ENCODE data around the gene NPM3. TPM values are rescaled to one million over a fixed set of nuclear protein-coding genes. Genes with fewer than 3 reads are reported as not detected.

Gene NPM3
- total RNA-seq, 4 donors from 2014 or later = 11.4 to 28.2 (median 21.8) TPM

DNA sequence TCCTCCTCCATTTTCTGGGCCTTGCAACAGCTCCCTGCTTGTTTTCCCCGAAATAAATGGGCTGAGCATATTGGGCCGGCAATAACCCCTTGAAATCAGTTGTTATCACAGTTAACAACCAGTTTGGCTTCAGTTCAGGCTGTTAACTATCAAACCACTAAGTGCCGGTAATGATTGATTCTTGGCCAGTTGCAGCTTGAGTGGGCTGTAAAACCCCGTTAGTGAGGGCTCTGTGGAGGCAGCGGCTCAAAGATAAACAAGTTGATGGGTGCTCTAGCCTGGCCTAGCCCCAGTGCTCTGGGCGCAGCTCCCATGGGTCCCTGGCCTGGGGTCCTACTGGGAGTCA, 15.7 kb downstream of the NPM3 start:
- Histone ChIP-seq H3K36me3 (no peaks in the 10 kb centered on the region), H3K9me3 (no peaks in the 10 kb centered on the region), H3K27me3 (peaks cover 85% of the 10 kb centered on the region), H3K4me1 (no peaks in the 10 kb centered on the region), H3K27ac (no peak overlapping the region), H3K4me3 (no peak overlapping the region)
- TF ChIP-seq POLR2AphosphoS5 (IDR thresholded peaks at IDR 0.05) = no peak
- no peak for TF ChIP-seq POLR2A (IDR thresholded peaks at IDR 0.05)
- TF ChIP-seq, protein P1, sequence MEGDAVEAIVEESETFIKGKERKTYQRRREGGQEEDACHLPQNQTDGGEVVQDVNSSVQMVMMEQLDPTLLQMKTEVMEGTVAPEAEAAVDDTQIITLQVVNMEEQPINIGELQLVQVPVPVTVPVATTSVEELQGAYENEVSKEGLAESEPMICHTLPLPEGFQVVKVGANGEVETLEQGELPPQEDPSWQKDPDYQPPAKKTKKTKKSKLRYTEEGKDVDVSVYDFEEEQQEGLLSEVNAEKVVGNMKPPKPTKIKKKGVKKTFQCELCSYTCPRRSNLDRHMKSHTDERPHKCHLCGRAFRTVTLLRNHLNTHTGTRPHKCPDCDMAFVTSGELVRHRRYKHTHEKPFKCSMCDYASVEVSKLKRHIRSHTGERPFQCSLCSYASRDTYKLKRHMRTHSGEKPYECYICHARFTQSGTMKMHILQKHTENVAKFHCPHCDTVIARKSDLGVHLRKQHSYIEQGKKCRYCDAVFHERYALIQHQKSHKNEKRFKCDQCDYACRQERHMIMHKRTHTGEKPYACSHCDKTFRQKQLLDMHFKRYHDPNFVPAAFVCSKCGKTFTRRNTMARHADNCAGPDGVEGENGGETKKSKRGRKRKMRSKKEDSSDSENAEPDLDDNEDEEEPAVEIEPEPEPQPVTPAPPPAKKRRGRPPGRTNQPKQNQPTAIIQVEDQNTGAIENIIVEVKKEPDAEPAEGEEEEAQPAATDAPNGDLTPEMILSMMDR (IDR thresholded peaks at IDR 0.05) = no peak
- no peak for TF ChIP-seq EP300 (IDR thresholded peaks at IDR 0.05)
- no peak for ATAC-seq
- WGBS, 2 donors (ENCODE audit: low coverage in 1 of 2) = 47 to 72% methylated on average over 2 to 4 of the region's 6 CpGs

GRCh38 chr10:101766753-101767599, 16.3 kb downstream of the NPM3 start:
- H3K9me3 ChIP-seq = no peaks in the 10 kb centered on the region
- no peak overlapping the region for H3K4me3 ChIP-seq
- H3K27ac ChIP-seq = no peak overlapping the region
- H3K36me3 ChIP-seq = no peaks in the 10 kb centered on the region
- no peak for ATAC-seq
- WGBS, 2 donors (ENCODE audit: low coverage in 1 of 2) = 71 to 74% methylated on average over 3 to 4 of the region's 12 CpGs
- H3K4me1 ChIP-seq = no peaks in the 10 kb centered on the region
- peaks cover 85% of the 10 kb centered on the region for H3K27me3 ChIP-seq
- TF ChIP-seq POLR2AphosphoS5 (IDR thresholded peaks at IDR 0.05) = no peak
- TF ChIP-seq EP300 (IDR thresholded peaks at IDR 0.05) = no peak
- TF ChIP-seq POLR2A (IDR thresholded peaks at IDR 0.05) = no peak
- TF ChIP-seq, protein P1 (IDR thresholded peaks at IDR 0.05) = no peak

DNA sequence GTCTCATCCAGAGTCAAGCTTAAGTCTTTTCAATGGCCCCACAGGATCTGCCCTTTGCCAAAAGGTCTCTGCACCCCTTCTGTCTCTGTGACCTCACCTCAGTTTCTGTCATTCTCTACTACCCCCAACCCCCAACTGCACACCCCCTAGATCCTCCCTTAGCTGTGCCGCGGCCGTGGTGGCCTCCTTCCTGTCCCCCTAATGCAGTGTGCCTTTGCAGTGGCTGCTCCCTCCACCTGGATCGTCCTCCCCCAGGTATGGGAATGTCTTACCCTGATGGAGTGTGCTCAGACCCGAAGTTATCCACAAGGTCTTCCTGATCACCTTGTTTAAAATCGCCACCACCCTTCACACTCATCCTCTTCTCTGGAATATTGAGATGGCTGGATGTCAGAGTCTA, 16.9 kb downstream of the NPM3 start:
- peaks cover 85% of the 10 kb centered on the region for H3K27me3 ChIP-seq
- WGBS, 2 donors (ENCODE audit: low coverage in 1 of 2) = 71 to 100% methylated on average over 4 to 6 of the region's 6 CpGs
- ATAC-seq = no peak

DNA sequence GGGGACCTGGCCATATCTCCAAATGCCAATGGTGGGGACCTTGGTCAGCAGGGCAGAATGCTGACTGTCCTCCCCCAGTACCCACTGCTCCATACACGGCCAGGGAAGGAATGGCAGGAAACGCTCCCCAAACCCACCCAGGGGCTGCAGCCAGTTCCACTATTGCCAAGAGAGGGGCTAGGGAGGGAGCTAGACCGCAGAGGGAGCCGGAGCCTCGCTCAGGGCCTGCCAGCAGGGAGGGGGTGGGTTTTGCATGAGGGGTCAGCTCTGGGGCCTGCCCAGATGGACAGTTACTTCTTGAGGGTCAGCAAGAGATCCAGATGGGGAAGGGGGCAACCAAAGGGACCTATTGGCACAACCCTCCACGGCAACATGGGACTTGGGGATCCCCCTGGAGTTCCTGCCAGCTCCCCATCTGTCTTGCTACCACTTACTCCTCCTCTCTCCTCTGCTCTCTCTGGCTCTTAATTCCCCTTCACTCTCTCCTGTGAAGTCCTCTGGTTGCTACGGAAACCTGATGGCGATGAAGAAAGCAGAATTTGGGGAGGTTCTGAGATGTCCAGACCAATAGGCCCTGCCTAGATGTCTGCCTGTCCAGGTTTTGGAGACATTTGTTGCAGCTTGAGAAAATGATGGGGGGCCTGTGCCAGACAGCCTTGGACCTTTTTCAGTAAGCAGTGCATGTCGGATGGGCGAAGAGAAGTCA, 20.0 kb downstream of the NPM3 start:
- WGBS, 2 donors (ENCODE audit: low coverage in 1 of 2) = 67 to 69% methylated on average over 3 to 4 of the region's 10 CpGs
- H3K27ac ChIP-seq = no peak overlapping the region

More for the DNA sequence above, 16.9 kb downstream of the NPM3 start:
- Histone ChIP-seq H3K9me3 (no peaks in the 10 kb centered on the region), H3K27ac (no peak overlapping the region), H3K36me3 (no peaks in the 10 kb centered on the region), H3K4me1 (no peaks in the 10 kb centered on the region), H3K4me3 (no peak overlapping the region)
- TF ChIP-seq EP300 (IDR thresholded peaks at IDR 0.05) = no peak
- TF ChIP-seq POLR2A (IDR thresholded peaks at IDR 0.05) = no peak
- TF ChIP-seq POLR2AphosphoS5 (IDR thresholded peaks at IDR 0.05) = no peak
- TF ChIP-seq, protein P1 (IDR thresholded peaks at IDR 0.05) = no peak

More for the DNA sequence above, 20.0 kb downstream of the NPM3 start:
- no peak for TF ChIP-seq POLR2AphosphoS5 (IDR thresholded peaks at IDR 0.05)
- TF ChIP-seq EP300 (IDR thresholded peaks at IDR 0.05) = no peak
- no peak for TF ChIP-seq POLR2A (IDR thresholded peaks at IDR 0.05)
- TF ChIP-seq, protein P1 (IDR thresholded peaks at IDR 0.05) = no peak
- Histone ChIP-seq H3K36me3 (no peaks in the 10 kb centered on the region), H3K4me1 (no peaks in the 10 kb centered on the region), H3K4me3 (no peak overlapping the region), H3K27me3 (peaks cover 69% of the 10 kb centered on the region), H3K9me3 (no peaks in the 10 kb centered on the region)
- ATAC-seq = no peak
